ENCODE results near the gene LRRC8B. TPM values are rescaled to one million over a fixed set of nuclear protein-coding genes. Genes with fewer than 3 reads are reported as not detected.

Gene LRRC8B
- total and polyA plus RNA-seq, 9 of the 15 experiments (the other 6 are each of a cell fraction or from before 2014, with no cell fraction given), result 4.3 to 43.7 (median 14.4) TPM

GRCh38 chr1:89606227-89606980, 81.8 kb downstream of the LRRC8B start:
- DNase-seq (ENCODE audit: extremely low read depth in 1 of 4, low spot score in 3 of 4) (no peak), ATAC-seq (no peak), FAIRE-seq (no peak)
- POLR2A ChIA-PET, result no interaction called here
- Histone ChIP-seq H3K4me2 (ENCODE audit: insufficient read depth, low read length) (no peak overlapping the region), H3K9ac (ENCODE audit: insufficient read depth in 1 of 2, low read depth in 2 of 2, low read length in 2 of 2) (no peak overlapping the region), H3K27me3 (ENCODE audit: control insufficient read depth in 2 of 2, insufficient read depth in 2 of 2, low read length in 2 of 2) (no peaks in the 10 kb centered on the region), H3K79me2 (ENCODE audit: control insufficient read depth, insufficient read depth, low read length) (no peaks in the 10 kb centered on the region), H3K9me1 (ENCODE audit: control insufficient read depth, insufficient read depth, low read length) (no peaks in the 10 kb centered on the region), H3K4me3 (no peak overlapping the region), H3K4me1 (replicated peaks in 1 of 2; ENCODE audit: control insufficient read depth in 2 of 2, insufficient read depth in 2 of 2, low read length in 2 of 2) (peaks cover 12 to 14% of the 10 kb centered on the region in 2 experiments), H3K27ac (ENCODE audit: extremely low read depth, low read depth, low read length) (no peak overlapping the region), H3K36me3 (ENCODE audit: control insufficient read depth, insufficient read depth, low read length) (no peaks in the 10 kb centered on the region), H2AFZ (ENCODE audit: low read depth, low read length) (no peak overlapping the region), H4K20me1 (replicated peaks; ENCODE audit: control insufficient read depth, insufficient read depth, low read length) (no peaks in the 10 kb centered on the region; the same call in 1 of the 2 replicates), H3K9me3 (replicated peaks; ENCODE audit: control insufficient read depth, insufficient read depth, low read depth, low read length) (no peaks in the 10 kb centered on the region)
- 77% methylated on average over 3 of the region's 3 CpGs for WGBS (ENCODE audit: insufficient coverage, low coverage, missing lambda C conversion rate)
- CTCF ChIA-PET (ENCODE audit: low intra/inter-chr PET ratio), result no interaction called here
- TF ChIP-seq SRSF3 (IDR thresholded peaks at IDR 0.05; ENCODE audit: insufficient read depth, low read length) (no peak), ZBTB11 (CRISPR knock-in tag; IDR thresholded peaks at IDR 0.05) (no peak), COPS2 (conservative IDR thresholded peaks at IDR 0.05) (0 out of 2 replicates have a peak, but pooled peaks have one; percentile 25)
- in situ Hi-C loops (cut with MboI), result no loop called here
- intact Hi-C loops (cut with micrococcal nuclease), result no loop called here
- no TSS peak for BruUV-seq (replicated peaks)
